ENCODE measurements around the gene ZNF490.

The ZNF490 gene

DNA sequence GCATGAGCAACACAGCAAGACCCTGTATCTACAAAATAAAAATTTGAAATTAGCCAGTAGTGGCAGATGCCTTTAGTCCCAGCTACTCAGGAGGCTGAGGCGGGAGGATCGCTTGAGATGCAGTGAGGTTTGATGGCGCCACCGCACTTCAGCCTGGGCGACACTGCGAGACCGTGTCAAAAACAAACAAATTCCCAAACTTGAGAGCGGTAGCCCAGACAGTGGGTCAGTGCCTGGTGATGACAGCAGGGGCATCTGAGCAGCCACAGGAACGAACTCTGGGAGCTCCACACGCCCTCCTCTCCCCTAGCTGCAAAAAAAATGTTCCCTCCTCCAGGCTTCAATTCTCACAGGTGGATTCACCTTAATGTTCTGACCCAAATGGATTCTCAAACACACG lies 14.1 kb downstream of the ZNF490 start:
- H3K9me3 ChIP-seq (ENCODE audit: control insufficient read depth, low read length), result no peaks in the 10 kb centered on the region
- H2AFZ ChIP-seq (ENCODE audit: low read depth, low read length), result no peak overlapping the region
- H2BK120ac ChIP-seq (ENCODE audit: low read depth, low read length), result no peak overlapping the region
- no peaks in the 10 kb centered on the region for H3K4me1 ChIP-seq (ENCODE audit: control insufficient read depth, insufficient read depth, low read depth, low read length)
- no peak overlapping the region for H4K91ac ChIP-seq (ENCODE audit: low read length)
- no peak for DNase-seq
- no peak overlapping the region for H2BK5ac ChIP-seq (ENCODE audit: low read depth, low read length, poor library complexity, severe bottlenecking)
- no peak overlapping the region for H3K18ac ChIP-seq (ENCODE audit: low read depth in 1 of 2, low read length in 2 of 2)
- H4K8ac ChIP-seq (ENCODE audit: low read length), result no peak overlapping the region
- no peak overlapping the region for H3K23ac ChIP-seq (ENCODE audit: low read length in 2 of 2)
- peaks cover 38 to 55% of the 10 kb centered on the region in 2 experiments for H3K36me3 ChIP-seq (ENCODE audit: control insufficient read depth in 1 of 2, insufficient read depth in 2 of 2, low read depth in 1 of 2, low read length in 2 of 2)
- 94% methylated on average over 11 of the region's 11 CpGs for WGBS
- no peak overlapping the region for H3K4me2 ChIP-seq (ENCODE audit: low read length, poor library complexity, severe bottlenecking)
- no peaks in the 10 kb centered on the region for H3K27me3 ChIP-seq (ENCODE audit: control insufficient read depth in 1 of 2, insufficient read depth in 1 of 2, low read length in 2 of 2)
- no peak overlapping the region for H2BK12ac ChIP-seq (ENCODE audit: low read length in 2 of 2)
- H2AK5ac ChIP-seq (ENCODE audit: low read length, severe bottlenecking), result no peak overlapping the region
- no peak overlapping the region for H3K9ac ChIP-seq (ENCODE audit: low read length)
- no peak overlapping the region for H2BK15ac ChIP-seq (ENCODE audit: low read depth, poor library complexity, severe bottlenecking)
- peaks cover 7% of the 10 kb centered on the region for H3K79me1 ChIP-seq (replicated peaks; ENCODE audit: low read length, poor library complexity, severe bottlenecking)
- H3K4me3 ChIP-seq (ENCODE audit: insufficient read depth in 1 of 2, low read depth in 1 of 2, low read length in 2 of 2), result no peak overlapping the region
- no peak overlapping the region for H3K4ac ChIP-seq (ENCODE audit: low read depth in 1 of 2, low read length in 2 of 2)
- no peak overlapping the region for H3K14ac ChIP-seq (ENCODE audit: low read length in 2 of 2)
- H3K27ac ChIP-seq (ENCODE audit: low read length, poor library complexity, severe bottlenecking), result no peak overlapping the region

DNA sequence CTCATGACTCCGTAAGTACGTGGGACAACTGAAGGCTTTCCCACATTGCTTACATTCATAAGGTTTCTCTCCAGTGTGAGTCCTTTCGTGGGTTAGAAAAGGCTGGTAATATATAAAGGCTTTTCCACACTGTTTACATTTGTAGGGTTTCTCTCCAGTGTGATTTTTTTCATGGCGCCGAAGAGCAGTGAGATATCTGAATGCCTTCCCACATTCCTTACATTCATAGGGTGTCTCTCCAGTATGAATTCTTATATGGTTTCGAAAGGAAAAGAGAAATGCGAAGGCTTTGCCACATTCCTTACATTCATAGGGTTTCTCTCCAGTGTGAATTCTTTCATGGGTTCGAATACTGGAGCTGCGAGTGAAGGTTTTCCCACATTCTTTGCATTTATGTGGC lies 29.5 kb downstream of the ZNF490 start:
- Histone ChIP-seq H2BK15ac (ENCODE audit: low read depth, poor library complexity, severe bottlenecking) (no peak overlapping the region), H2AK5ac (ENCODE audit: low read length, severe bottlenecking) (no peak overlapping the region), H2BK120ac (ENCODE audit: low read depth, low read length) (no peak overlapping the region), H2AFZ (ENCODE audit: low read depth, low read length) (no peak overlapping the region), H3K9ac (ENCODE audit: low read length) (no peak overlapping the region), H2BK5ac (ENCODE audit: low read depth, low read length, poor library complexity, severe bottlenecking) (no peak overlapping the region), H3K4me1 (ENCODE audit: control insufficient read depth, insufficient read depth, low read depth, low read length) (no peaks in the 10 kb centered on the region), H3K36me3 (ENCODE audit: control insufficient read depth in 1 of 2, insufficient read depth in 2 of 2, low read depth in 1 of 2, low read length in 2 of 2) (peaks cover 44 to 64% of the 10 kb centered on the region in 2 experiments), H3K79me1 (replicated peaks; ENCODE audit: low read length, poor library complexity, severe bottlenecking) (peaks cover 7% of the 10 kb centered on the region), H4K8ac (ENCODE audit: low read length) (no peak overlapping the region), H3K9me3 (ENCODE audit: control insufficient read depth, low read length) (peaks cover 66% of the 10 kb centered on the region), H3K18ac (ENCODE audit: low read depth in 1 of 2, low read length in 2 of 2) (no peak overlapping the region), H3K27ac (ENCODE audit: low read length, poor library complexity, severe bottlenecking) (no peak overlapping the region), H3K4me3 (ENCODE audit: insufficient read depth in 1 of 2, low read depth in 1 of 2, low read length in 2 of 2) (peak overlapping the region in 1 of 2 experiments; percentile 55), H3K4me2 (ENCODE audit: low read length, poor library complexity, severe bottlenecking) (no peak overlapping the region), H3K14ac (ENCODE audit: low read length in 2 of 2) (no peak overlapping the region), H3K27me3 (ENCODE audit: control insufficient read depth in 1 of 2, insufficient read depth in 1 of 2, low read length in 2 of 2) (no peaks in the 10 kb centered on the region), H2BK12ac (ENCODE audit: low read length in 2 of 2) (no peak overlapping the region), H3K23ac (ENCODE audit: low read length in 2 of 2) (no peak overlapping the region), H3K4ac (ENCODE audit: low read depth in 1 of 2, low read length in 2 of 2) (no peak overlapping the region), H4K91ac (ENCODE audit: low read length) (no peak overlapping the region)
- WGBS, result 94% methylated on average over 4 of the region's 9 CpGs
- no peak for DNase-seq

DNA sequence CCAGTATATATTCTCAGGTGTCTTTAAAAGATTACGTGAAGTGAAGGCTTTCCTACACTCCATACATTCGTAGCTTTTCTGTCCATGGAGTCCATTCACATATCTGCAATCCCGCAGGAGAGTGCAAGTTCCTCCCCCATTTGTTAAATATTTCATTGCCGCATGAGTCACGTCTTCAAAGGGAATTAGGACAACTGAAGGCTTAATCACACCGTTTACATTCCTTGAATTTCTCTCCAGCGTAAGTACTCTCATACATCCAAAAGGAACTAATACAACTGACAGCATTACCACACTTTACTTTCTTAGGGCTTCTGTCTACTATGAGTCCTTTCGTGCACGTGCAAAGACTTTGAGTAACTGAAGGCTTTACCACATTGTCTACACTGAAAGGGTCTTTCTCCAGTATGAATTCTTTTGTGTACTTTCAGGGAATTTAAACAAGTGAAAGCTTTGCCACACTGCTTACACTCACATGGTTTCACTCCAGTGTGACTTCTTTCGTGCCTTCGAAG lies 30.4 kb downstream of the ZNF490 start:
- Histone ChIP-seq H3K4me3 (ENCODE audit: insufficient read depth in 1 of 2, low read depth in 1 of 2, low read length in 2 of 2) (peak overlapping the region in 1 of 2 experiments; percentile 55), H4K8ac (ENCODE audit: low read length) (no peak overlapping the region), H3K27ac (ENCODE audit: low read length, poor library complexity, severe bottlenecking) (no peak overlapping the region), H3K9me3 (ENCODE audit: control insufficient read depth, low read length) (peaks cover 74% of the 10 kb centered on the region), H3K4ac (ENCODE audit: low read depth in 1 of 2, low read length in 2 of 2) (no peak overlapping the region), H3K4me1 (ENCODE audit: control insufficient read depth, insufficient read depth, low read depth, low read length) (no peaks in the 10 kb centered on the region), H3K4me2 (ENCODE audit: low read length, poor library complexity, severe bottlenecking) (no peak overlapping the region), H3K18ac (ENCODE audit: low read depth in 1 of 2, low read length in 2 of 2) (no peak overlapping the region), H3K14ac (ENCODE audit: low read length in 2 of 2) (no peak overlapping the region), H2BK15ac (ENCODE audit: low read depth, poor library complexity, severe bottlenecking) (no peak overlapping the region), H2AFZ (ENCODE audit: low read depth, low read length) (no peak overlapping the region), H2BK5ac (ENCODE audit: low read depth, low read length, poor library complexity, severe bottlenecking) (no peak overlapping the region), H3K79me1 (replicated peaks; ENCODE audit: low read length, poor library complexity, severe bottlenecking) (peaks cover 7% of the 10 kb centered on the region), H2AK5ac (ENCODE audit: low read length, severe bottlenecking) (no peak overlapping the region), H3K23ac (ENCODE audit: low read length in 2 of 2) (no peak overlapping the region), H3K27me3 (ENCODE audit: control insufficient read depth in 1 of 2, insufficient read depth in 1 of 2, low read length in 2 of 2) (no peaks in the 10 kb centered on the region), H3K9ac (ENCODE audit: low read length) (no peak overlapping the region), H2BK12ac (ENCODE audit: low read length in 2 of 2) (no peak overlapping the region), H4K91ac (ENCODE audit: low read length) (no peak overlapping the region), H2BK120ac (ENCODE audit: low read depth, low read length) (no peak overlapping the region), H3K36me3 (ENCODE audit: control insufficient read depth in 1 of 2, insufficient read depth in 2 of 2, low read depth in 1 of 2, low read length in 2 of 2) (peaks cover 48 to 64% of the 10 kb centered on the region in 2 experiments)
- 67% methylated on average over 11 of the region's 11 CpGs for WGBS
- peak; percentile 61 for DNase-seq

DNA sequence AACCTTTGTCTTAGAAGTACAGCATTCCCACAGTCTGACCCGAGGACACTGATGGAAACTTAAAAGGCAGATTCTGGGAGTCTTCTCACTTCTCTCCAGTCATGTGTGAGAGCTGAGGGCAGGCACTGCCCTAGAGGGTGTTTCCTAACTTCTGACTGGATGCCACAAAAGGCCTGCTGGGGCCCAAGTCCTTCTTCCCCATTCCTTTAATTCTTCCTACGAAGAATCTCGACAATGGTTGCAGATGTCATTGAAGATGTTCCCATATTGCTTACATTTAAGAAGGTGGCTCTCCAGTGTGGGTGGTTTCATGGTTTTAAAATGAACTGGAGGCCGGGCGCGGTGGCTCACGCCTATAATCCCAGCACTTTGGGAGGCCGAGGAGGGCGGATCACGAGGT lies 32.0 kb downstream of the ZNF490 start:
- Histone ChIP-seq H2BK5ac (ENCODE audit: low read depth, low read length, poor library complexity, severe bottlenecking) (no peak overlapping the region), H3K18ac (ENCODE audit: low read depth in 1 of 2, low read length in 2 of 2) (no peak overlapping the region), H3K36me3 (ENCODE audit: control insufficient read depth in 1 of 2, insufficient read depth in 2 of 2, low read depth in 1 of 2, low read length in 2 of 2) (peaks cover 49 to 58% of the 10 kb centered on the region in 2 experiments), H3K4me1 (ENCODE audit: control insufficient read depth, insufficient read depth, low read depth, low read length) (no peaks in the 10 kb centered on the region), H3K27me3 (ENCODE audit: control insufficient read depth in 1 of 2, insufficient read depth in 1 of 2, low read length in 2 of 2) (no peaks in the 10 kb centered on the region), H2AK5ac (ENCODE audit: low read length, severe bottlenecking) (no peak overlapping the region), H3K79me1 (replicated peaks; ENCODE audit: low read length, poor library complexity, severe bottlenecking) (peaks cover 7% of the 10 kb centered on the region), H3K4me3 (ENCODE audit: insufficient read depth in 1 of 2, low read depth in 1 of 2, low read length in 2 of 2) (peak overlapping the region in 1 of 2 experiments; percentile 10), H3K23ac (ENCODE audit: low read length in 2 of 2) (no peak overlapping the region), H3K27ac (ENCODE audit: low read length, poor library complexity, severe bottlenecking) (no peak overlapping the region), H2AFZ (ENCODE audit: low read depth, low read length) (no peak overlapping the region), H3K4me2 (ENCODE audit: low read length, poor library complexity, severe bottlenecking) (no peak overlapping the region), H4K91ac (ENCODE audit: low read length) (no peak overlapping the region), H2BK12ac (ENCODE audit: low read length in 2 of 2) (no peak overlapping the region), H4K8ac (ENCODE audit: low read length) (no peak overlapping the region), H3K14ac (ENCODE audit: low read length in 2 of 2) (no peak overlapping the region), H2BK15ac (ENCODE audit: low read depth, poor library complexity, severe bottlenecking) (no peak overlapping the region), H2BK120ac (ENCODE audit: low read depth, low read length) (no peak overlapping the region), H3K4ac (ENCODE audit: low read depth in 1 of 2, low read length in 2 of 2) (no peak overlapping the region), H3K9me3 (ENCODE audit: control insufficient read depth, low read length) (peaks cover 75% of the 10 kb centered on the region), H3K9ac (ENCODE audit: low read length) (no peak overlapping the region)
- DNase-seq, result no peak
- WGBS, result 97% methylated on average over 8 of the region's 10 CpGs

Measured in mesenchymal stem cell (in vitro differentiated cells and primary cell).